Cerebellar cortex (tissue), 1 donor: ENCODE data around the gene C6orf89.
"Not testable (repeated sequence)": the region's sequence is repeated elsewhere in the genome, so short reads cannot be mapped to it uniquely, and the experiment has no call there.

Experiments
- DNase-seq: peaks from one replicate; pipeline ENCODE4 v3.0.0-alpha.2; 2015; ENCODE audit warnings: low spot score

C6orf89 gene

GRCh38 chr6:36947570-36948351 is 62.0 kb downstream of the C6orf89 start:
- DNase-seq, result no peak

GRCh38 chr6:36949076-36949475 is 63.3 kb downstream of the C6orf89 start:
- not testable (repeated sequence) for DNase-seq

DNA sequence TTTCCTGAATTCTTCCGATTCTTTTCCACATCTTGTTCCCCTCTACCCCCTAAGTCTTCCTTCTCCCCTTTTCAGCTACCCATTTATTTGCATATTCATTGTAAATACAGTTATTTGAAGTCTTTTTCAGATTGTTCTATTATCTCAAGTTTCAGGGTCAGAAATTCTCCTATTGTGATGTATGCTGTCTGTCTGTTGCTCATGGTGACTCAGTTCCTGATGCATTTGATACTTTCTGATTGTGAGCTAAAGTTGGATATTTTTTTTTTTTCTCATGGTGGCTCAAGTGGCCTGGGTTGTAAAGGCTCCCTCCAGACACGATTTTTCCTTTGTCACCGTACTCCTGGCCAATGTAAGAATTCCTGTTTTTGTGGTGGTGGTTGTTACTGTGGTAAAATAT is 63.9 kb downstream of the C6orf89 start:
- no peak for DNase-seq

DNA sequence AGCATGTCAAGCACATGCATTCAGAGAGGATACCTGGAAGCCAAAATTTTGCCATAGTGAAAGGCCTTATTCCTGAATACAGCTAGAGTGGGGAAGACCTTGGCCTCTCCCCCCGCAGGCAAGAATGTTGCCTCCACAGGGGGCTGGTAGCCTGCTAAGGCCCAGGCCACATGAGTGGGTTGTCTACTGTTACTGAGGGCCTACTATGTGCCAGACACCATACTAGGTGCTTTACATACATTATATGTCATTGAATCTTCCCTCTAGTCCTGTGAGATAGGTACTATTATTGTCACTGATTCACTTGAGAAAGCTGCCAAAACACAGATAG is 68.1 kb downstream of the C6orf89 start:
- no peak for DNase-seq

DNA sequence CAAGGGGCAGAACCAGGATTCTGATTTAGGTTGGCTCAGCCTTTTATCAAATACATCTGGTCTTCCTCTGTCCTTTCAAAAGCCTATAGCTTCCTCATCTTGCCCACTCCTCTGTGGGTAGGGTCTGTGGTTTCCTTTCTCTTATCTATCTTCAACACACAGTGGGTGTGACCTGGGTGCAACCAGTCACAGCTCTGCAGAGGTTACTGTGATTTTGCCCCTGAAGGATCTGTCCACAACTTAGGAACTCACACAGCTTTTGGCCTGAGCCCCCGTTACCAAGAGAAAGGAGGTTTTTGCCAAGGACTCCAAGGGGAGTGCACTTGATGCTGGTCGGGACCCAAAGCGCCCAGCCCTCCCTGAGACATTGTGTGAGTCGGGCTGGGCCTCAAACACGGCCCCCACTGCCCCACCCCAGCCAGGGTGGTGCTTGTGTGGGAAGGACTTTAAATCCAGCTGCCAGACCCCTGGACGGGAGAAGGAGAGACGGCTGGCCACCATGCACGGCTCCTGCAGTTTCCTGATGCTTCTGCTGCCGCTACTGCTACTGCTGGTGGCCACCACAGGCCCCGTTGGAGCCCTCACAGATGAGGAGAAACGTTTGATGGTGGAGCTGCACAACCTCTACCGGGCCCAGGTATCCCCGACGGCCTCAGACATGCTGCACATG is 68.6 kb downstream of the C6orf89 start, which contains the start of gene PI16:
PI16 (plus strand) TSS at position 477 of the 670 bp plus-strand sequence; CDS start at position 500, 23 bp downstream.
- no peak for DNase-seq

DNA sequence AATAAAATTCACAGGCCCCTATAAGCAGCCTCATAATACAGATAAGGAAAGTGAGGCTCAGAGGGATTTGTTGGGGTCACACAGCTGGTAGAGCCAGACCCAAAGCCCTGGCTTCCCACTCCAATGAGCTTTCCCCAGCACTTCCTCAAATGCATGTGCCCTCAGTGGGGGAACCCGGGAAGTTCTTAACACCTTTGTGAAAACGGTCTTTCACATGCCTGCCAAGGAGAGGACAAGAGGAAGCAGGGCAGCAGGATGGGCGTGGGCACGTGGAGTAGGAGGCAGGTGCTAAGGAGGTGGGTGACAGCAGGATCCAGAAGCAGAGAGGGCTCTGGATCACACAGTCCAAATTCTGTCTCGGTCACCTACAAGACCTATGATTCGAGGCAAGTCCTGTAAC is 69.4 kb downstream of the C6orf89 start:
- no peak for DNase-seq

- no peak for DNase-seq
These were observed 70.1 kb downstream of the C6orf89 start for GRCh38 chr6:36955671-36956445.

DNA sequence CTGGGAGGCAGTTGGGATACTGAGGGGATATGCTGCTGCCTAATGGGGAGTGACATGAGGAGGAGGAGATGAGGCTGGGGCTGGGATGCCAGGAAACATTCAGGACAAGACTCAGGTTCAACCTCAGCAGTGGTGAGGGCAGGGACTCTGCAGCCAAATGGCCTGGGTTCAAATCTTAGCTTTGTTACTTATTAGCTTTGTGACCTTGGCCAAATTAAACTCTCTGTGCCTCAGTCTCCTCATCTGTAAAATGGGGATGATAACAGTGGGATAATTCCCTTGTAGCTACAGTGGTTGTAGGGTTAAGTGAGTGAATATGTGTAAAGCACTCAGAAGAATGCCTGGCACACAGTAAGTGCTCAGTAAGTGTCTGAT is 70.7 kb downstream of the C6orf89 start:
- no peak for DNase-seq

GRCh38 chr6:36957773-36958271 is 72.1 kb downstream of the C6orf89 start:
- no peak for DNase-seq

- DNase-seq, result no peak
These were observed 73.2 kb downstream of the C6orf89 start for GRCh38 chr6:36958775-36959554.

DNA sequence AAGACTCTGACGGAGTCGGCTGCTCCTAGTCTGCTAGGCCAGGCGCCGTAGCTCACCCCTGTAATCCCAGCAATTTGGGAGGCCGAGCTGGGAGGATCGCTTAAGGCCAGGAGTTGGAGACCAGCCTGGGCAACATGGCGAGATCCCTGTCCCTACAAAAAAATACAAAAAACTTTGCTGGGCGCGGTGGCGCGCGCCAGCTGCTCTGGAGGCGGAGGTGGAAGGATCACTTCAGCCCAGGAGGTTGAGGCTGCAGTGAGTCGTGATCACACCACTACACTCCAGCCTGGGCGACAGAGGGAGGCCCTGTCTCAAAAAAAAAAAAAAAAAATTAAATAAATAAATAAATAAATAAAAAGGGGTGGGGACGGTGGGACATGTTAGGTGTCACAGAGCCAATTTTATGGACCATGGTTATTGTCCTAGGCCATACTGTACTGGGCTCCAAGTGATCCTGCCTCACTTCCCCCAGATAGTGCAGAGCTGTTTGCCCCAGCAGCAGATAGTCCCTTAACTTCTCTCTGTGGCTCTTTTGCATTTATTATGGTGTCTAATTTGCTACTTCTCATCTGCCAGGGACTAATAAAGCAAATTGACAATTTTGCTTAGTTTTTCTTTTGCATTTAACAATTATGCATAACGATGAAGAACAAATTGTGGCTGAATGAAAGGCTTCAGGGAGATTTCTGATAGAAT is 74.0 kb downstream of the C6orf89 start:
- no peak for DNase-seq

- DNase-seq, result no peak
These were observed 76.0 kb downstream of the C6orf89 start for GRCh38 chr6:36961441-36962435.

DNA sequence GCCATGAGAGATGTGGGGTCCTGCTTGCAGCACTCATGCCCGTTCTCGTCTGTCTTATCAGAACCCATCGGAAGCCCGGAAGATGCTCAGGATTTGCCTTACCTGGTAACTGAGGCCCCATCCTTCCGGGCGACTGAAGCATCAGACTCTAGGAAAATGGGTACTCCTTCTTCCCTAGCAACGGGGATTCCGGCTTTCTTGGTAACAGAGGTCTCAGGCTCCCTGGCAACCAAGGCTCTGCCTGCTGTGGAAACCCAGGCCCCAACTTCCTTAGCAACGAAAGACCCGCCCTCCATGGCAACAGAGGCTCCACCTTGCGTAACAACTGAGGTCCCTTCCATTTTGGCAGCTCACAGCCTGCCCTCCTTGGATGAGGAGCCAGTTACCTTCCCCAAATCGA is 77.1 kb downstream of the C6orf89 start:
- peak; percentile 55 for DNase-seq

- DNase-seq, result no peak
These were observed 77.9 kb downstream of the C6orf89 start for GRCh38 chr6:36963451-36964290.

DNA sequence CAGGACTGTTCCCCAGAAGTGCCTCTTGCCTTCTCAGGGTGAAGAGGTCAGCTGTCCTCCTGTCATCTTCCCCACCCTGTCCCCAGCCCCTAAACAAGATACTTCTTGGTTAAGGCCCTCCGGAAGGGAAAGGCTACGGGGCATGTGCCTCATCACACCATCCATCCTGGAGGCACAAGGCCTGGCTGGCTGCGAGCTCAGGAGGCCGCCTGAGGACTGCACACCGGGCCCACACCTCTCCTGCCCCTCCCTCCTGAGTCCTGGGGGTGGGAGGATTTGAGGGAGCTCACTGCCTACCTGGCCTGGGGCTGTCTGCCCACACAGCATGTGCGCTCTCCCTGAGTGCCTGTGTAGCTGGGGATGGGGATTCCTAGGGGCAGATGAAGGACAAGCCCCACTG is 78.6 kb downstream of the C6orf89 start:
- no peak for DNase-seq

DNA sequence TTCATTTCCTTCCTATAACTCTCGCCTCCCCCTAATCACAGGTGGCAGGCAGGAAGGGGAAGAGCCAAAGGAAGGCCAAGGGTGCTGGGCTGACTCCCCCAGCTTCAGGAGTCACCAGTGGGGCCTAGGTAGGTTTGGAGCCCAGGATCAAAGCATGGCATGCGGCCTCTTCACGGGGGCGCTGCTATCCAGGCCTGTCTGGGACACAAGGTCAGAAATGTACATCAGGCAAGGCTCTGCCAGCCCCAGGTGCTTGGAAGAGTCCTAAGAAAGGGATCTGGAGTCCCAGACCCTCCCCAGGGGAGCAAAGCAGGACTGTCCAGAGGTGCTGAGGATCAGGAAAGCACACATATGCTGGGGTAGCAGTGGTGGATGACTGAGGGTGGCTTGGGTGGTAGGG is 79.2 kb downstream of the C6orf89 start:
- DNase-seq, result no peak

DNA sequence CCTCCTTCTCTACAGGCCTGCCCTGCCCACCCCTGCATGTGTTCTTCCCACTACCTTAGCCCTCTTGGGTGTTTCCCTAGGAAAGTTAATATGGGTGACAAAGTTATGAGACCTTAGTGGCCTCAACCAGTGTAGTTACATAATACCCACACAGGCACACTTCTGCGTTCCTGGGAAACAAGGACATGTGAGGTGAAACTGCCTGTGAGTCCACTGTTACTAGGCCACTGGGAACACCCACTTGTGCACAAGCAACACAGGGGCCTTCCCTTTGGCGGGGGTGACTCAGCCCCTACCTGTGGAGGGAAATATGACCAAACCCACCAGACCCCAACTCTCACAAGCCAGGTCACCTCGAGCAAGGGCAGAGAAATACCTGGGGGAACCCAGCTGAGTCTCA is 81.5 kb downstream of the C6orf89 start:
- no peak for DNase-seq

- no peak for DNase-seq
These were observed 82.0 kb downstream of the C6orf89 start for GRCh38 chr6:36967757-36968156.
